SKM-1 treated with dmso at 0.1 percent for 144 hours (cell line): Measurements from ENCODE around the gene RHOF.
"Not testable (repeated sequence)": the region's sequence is repeated elsewhere in the genome, so short reads cannot be mapped to it uniquely, and the experiment has no call there.

ENCODE experiments used
- DNase-seq: peaks from one replicate; lab custom pipeline; 2025; ENCODE audit not compliant: unreplicated experiment; lab: John Stamatoyannopoulos, UW

RHOF gene

DNA sequence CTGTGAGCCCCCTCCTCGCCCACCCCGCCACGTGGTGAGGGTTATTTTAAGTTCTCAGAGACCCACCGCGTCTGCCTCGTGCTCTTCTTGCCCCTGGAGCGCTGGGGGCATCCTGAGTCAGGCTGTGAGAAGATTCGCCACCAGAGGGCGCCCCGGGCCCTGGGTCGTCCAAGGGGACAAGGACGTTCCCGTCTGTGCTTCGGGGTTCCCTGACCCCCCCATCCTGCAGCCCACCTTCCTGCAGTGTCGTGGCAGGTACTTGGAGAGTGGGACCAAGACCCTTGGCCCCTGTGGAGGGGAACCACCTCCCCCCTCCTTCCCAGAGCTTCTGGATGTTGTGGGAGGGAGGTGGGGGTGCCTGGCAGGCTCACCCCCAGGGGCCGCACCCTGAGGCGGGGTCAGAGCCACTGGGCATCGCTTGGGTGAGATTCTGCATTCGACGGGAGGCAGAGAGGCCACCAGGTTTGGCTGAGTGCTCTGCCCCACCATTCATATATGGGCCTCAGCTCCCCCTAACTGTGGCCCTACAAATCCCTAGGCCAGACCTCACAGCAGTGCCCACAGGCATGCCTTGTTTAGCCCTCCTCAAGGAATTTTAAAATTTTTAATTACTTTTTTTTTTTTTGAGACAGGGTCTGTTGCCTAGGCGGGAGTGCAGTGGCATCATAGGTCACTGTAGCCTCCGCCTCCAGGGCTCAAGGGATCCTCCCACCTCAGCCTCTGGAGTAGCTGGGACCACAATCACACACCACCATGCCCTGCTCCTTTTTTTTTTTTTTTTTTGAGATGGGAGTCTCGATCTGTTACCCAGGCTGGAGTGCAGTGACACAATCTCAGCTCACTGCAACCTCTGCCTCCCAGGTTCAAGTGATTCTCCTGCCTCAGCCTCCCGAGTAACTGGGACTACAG, 17.0 kb downstream of the RHOF start:
- peak; percentile 17 for DNase-seq

- DNase-seq, result no peak
These were observed 18.0 kb downstream of the RHOF start for GRCh38 chr12:121775501-121775900.

DNA sequence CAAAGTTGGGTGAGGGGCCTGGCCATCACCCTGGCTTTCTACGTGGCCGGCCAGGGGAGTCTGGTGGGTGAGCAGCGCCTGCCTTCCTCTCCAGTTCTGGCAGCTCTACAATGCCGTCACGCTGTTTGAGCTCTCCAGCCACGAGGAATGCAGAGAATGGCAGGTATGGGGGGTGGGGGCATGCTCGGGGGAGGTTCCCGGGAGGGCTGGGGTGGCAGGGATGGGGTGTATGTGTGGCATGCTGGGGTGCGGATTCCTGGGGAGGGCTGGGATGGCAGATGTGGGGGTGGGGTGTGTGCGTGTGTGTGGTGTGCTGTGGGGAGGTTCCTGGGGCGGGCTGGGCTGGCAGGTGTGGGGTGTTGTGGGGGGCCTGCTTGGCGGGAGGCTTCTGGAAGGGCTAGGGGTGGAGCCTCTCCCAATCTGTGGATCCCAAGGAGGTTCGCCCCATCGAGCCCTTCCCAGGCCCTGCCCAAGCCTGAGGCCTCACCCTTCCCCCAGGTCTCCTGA, 18.5 kb downstream of the RHOF start:
- no peak for DNase-seq

DNA sequence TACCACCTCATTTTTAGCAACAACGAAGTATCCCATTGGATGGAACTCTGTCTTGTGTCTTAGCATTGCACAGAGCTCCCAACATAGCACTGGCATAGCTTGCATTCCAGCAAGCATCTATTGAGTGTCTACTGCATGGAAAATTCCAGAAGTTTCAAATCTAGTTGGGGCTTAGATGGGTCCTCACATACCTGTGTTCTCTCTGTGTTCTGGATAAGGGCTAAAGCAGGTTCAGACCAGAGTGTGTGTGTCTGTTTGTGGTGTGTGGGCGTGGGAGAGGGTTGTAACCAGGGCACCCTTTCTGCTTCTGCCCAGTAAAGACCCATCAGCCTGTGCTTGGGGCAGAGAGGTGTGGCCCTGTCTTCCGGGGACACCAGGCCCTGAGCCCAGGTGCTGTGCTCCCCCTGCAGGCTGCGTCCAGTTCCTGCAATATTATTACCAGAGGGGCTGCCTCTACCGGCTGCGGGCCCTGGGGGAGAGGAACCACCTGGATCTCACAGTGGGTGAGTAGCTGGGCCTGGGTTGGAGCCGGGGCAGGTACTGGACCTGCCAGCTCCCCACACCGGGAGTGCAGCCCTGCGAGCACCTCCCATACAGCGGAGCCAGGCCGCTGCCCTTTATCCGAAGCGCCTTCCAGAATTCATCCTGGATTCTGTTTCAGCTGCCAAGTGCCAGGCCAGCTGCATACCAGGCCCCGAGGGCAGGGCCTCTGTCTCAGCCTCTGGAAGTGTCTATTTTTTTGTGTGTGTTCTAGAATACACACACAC, 20.3 kb downstream of the RHOF start:
- peak; percentile 48 for DNase-seq

DNA sequence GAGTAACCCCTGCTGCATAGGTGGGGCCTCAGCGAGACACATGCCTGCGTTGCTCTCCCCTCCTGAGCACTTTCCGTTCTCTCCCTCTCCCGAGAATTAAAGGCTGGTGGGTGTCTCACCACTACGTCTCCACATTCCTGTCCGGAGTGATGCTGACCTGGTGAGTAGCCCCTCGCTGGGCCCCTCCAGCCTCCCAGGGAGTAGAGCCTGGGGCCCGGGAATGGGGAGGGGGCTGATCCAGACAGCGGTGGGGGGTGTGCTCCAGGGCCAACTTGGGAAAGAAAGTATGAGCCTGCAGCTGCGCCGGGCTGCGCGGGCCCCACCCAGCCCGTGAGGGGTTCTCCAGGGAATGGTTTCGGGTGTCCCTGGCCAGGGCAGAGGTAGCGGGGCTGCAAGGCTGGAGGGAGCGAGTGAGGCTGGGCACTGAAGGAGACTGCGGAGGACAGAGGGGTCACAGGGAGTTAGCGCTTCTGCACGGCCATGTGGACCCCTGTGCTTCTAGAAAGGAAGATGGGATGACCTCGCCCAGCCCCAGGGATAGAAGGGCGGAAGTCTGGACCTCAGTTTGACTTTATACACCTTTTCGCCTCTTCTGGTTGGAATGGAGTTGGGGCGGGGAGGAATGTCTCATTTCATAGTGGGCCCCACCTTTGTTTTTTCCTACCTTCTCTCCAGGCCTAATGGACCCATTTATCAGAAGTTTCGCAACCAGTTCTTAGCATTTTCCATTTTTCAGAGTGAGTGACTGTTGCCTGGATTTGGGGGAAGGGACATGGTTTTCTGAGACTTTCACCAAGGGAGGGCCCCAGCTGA, 22.5 kb downstream of the RHOF start:
- DNase-seq, result no peak

GRCh38 chr12:121770388-121770787, 23.1 kb downstream of the RHOF start:
- DNase-seq, result no peak

DNA sequence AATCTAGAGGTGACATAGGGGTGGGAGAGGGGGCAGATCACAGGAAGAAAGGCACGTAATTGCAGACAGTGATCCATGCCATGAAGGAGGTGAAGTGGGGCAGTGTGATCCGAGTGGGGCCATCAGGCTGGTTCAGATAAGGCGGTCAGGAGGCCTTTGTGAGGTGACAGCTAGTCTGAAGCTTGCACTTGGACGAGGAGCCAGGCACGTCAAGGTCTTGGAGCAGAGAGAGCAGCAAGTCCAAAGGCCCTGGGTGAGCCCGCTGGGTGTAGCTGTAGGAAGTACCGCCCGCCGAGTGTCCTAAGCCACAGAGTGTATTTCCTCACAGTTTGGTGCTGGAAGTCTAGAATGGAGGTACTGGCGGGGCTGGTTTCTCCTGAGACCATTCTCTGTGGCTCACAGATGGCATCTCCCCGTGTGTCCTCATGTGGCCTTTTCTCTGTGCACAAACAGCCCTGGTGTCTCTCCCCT, 23.6 kb downstream of the RHOF start:
- no peak for DNase-seq

DNA sequence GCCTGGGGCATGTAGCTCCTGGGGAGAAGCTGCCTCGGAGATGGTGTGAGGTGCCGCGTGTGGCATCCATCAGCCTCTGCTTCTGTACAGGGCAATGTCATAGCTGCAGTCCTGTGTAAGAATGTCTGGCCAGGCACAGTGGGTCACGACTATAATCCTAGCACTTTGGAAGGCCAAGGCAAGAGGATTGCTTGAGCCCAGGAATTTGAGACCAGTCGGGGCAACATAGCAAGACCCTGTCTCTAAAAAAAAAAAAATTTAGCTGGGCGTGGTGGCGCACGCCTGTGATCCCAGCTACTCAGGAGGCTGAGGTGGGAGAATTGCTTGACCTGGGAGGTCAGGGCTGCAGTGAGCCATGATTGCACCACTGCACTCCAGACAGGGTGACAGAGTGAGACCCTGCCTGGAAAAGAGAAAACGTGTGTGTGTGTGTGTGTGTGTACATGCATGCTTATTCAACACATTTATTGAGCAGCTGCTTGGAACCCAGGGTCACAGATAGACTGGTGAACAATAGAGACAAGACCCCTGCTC, 24.1 kb downstream of the RHOF start:
- DNase-seq, result no peak

DNA sequence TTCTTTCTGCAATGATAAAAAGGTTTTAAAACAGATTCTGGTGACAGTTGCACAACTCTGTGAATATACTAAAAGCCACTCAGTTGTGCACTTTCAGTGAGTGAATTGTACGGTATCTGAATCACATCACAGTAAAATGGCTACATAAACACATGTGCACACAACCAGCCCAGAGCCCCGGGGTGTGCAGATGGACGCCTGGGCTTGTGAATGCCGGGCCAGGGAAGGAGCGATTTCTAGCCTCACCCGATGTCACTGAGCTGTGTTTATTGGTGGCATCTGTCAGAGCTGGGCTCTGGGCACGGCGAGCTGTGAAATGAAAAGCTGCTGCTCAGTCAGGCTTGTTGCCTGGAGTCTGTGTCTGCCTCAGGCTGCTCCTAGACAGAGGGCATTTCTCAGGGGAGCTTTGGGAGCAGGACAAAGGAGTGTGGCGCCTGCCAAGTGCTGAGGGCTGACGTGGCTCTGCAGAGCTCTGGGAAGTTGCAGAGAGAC, 25.9 kb downstream of the RHOF start:
- no peak for DNase-seq

GRCh38 chr12:121766290-121767039, 27.0 kb downstream of the RHOF start:
- no peak for DNase-seq

GRCh38 chr12:121765573-121765972, 27.9 kb downstream of the RHOF start:
- no peak for DNase-seq

GRCh38 chr12:121764808-121765207, 28.7 kb downstream of the RHOF start:
- no peak for DNase-seq

DNA sequence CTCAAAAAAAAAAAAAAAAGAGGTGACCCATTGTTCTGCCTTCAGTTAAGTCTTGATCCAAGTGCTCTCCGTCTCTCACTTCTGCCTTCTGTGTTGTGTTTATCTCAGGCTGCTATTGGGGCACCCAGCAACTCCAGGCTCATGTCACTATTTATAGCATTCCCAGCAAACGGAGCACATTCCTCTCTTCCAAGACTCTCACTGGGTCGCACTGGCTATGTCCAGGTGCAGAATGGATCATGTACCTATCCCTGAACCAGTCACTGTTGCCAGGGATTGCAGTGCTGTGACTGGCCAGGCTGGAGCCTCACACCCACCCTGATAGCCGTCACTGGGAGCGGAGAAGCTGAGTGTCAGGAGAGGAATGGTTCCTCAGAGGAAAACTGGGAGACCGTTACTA, 31.2 kb downstream of the RHOF start:
- no peak for DNase-seq

DNA sequence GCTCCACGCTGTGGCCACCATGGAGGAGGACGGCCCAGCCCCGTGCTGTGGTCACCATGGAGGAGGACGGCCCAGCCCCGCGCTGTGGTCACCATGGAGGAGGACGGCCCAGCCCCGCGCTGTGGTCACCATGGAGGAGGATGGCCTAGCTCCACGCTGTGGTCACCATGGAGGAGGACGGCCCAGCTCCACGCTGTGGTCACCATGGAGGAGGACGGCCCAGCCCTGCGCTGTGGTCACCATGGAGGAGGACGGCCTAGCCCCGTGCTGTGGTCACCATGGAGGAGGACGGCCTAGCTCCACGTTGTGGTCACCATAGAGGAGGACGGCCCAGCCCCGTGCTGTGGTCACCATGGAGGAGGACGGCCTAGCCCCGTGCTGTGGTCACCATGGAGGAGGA, 35.0 kb downstream of the RHOF start:
- DNase-seq, result not testable (repeated sequence)

- no peak for DNase-seq
These were observed 37.9 kb downstream of the RHOF start for GRCh38 chr12:121755591-121755990.

DNA sequence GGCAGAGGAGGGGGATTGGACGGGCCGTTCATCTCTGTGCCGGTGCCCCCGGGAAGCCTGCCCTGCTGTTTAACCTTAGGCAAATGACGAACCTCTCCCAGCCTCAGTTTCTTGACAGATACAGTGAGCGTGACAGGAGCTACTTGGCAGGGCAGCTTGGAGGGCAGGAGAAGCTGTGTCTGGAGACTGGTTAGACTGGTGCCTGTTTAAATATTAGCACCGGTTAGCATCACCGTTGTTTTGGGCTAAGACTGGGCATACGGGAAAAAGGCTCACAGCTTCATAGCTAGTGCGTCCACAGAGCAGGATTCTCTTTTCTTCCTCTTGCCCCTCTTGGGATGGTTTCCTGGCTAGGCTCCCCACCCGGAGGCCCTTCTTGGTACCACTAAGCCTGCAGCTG, 38.7 kb downstream of the RHOF start:
- no peak for DNase-seq

- no peak for DNase-seq
These were observed 39.6 kb downstream of the RHOF start for GRCh38 chr12:121753844-121754264.

GRCh38 chr12:121751749-121752351, 41.6 kb downstream of the RHOF start:
- DNase-seq, result no peak

DNA sequence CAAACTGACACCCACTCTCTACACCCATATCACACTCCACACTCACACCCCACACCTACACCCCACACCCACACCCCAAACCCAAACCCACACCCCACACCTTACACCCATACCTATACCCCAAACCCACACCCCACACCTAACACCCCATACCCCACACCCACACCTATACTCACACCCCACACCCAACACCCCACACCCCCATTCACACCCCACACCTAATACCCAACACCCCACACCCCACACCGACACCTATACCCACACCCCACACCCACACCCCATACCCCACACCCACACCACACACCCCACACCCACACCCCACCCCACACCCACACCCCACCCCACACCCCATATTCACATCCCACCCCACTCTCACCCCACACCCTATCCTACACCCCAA, 42.5 kb downstream of the RHOF start:
- DNase-seq, result no peak
